ENCODE results near the gene SLK.

DNA sequence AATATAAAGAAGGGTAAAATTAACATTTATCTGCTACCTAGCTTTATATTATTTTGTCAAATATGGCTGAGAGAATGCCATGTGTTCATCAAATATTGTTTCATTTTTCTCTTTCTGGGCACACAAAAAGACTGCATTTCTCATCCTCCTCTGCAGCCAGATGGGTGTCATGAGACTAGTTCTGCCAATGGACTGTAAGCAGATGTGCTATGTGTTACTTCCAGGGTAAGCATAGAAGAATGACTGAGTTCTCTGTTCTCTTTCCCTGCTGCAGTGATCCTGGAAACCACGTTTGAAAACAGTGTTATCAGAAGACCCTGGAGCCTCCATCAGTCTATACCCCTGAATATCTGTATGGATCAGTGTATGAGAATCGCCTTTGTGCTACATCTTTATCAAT is 24.1 kb upstream of the SLK start:
- TF ChIP-seq EZH2phosphoT487 (IDR thresholded peaks at IDR 0.05): no peak
- TF ChIP-seq, protein P1, sequence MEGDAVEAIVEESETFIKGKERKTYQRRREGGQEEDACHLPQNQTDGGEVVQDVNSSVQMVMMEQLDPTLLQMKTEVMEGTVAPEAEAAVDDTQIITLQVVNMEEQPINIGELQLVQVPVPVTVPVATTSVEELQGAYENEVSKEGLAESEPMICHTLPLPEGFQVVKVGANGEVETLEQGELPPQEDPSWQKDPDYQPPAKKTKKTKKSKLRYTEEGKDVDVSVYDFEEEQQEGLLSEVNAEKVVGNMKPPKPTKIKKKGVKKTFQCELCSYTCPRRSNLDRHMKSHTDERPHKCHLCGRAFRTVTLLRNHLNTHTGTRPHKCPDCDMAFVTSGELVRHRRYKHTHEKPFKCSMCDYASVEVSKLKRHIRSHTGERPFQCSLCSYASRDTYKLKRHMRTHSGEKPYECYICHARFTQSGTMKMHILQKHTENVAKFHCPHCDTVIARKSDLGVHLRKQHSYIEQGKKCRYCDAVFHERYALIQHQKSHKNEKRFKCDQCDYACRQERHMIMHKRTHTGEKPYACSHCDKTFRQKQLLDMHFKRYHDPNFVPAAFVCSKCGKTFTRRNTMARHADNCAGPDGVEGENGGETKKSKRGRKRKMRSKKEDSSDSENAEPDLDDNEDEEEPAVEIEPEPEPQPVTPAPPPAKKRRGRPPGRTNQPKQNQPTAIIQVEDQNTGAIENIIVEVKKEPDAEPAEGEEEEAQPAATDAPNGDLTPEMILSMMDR (IDR thresholded peaks at IDR 0.05): no peak
- TF ChIP-seq EZH2 (IDR thresholded peaks at IDR 0.05): no peak

All from neural progenitor cell (in vitro differentiated cells).